H1 (cell line): ENCODE results near the gene ITGB8. TPM values are rescaled to one million over a fixed set of nuclear protein-coding genes. Genes with fewer than 3 reads are reported as not detected.

Source experiments
- CTCF ChIA-PET: fragments of 300-600 bp; sonication (Branson Sonifier 250); formaldehyde crosslinking; loops from one replicate; lab custom pipeline; 2021; ENCODE audit not compliant: partially characterized antibody; lab: Charles Lee
- POLR2A ChIA-PET: fragments of 300-600 bp; sonication (Branson Sonifier 250); formaldehyde crosslinking; loops from one replicate; lab custom pipeline; 2021; ENCODE audit warnings: inconsistent platforms; ENCODE audit not compliant: partially characterized antibody; lab: Charles Lee
- DNase-seq, 2 experiments: peaks; one replicate each; pipeline versions ENCODE4 v3.0.0 to v3.0.0-alpha.2; 2010 to 2022; ENCODE audit warnings: low spot score in 2 of 2, low read depth in 1 of 2, mixed read lengths in 1 of 2
- FAIRE-seq: peaks from 2 replicates; lab custom pipeline; 2011; peaks lifted over from hg19 to GRCh38; lab: Jason Lieb, UNC
- H2AFZ ChIP-seq: 2 replicates; pipeline ENCODE4 v1.8.1; 2012; ENCODE audit warnings: low read length, inconsistent platforms
- H2AK5ac ChIP-seq: 2 replicates; pipeline ENCODE4 v1.6.1; 2013; ENCODE audit warnings: low read depth, low read length
- H2BK120ac ChIP-seq: replicated peaks from 2 replicates; pipeline ENCODE3; 2013; ENCODE audit warnings: low read depth, low read length, inconsistent platforms
- H2BK12ac ChIP-seq: 2 replicates; pipeline ENCODE4 v1.6.1; 2013; ENCODE audit warnings: low read depth, low read length
- H2BK15ac ChIP-seq: 2 replicates; pipeline ENCODE4 v1.6.1; 2013; ENCODE audit warnings: low read length
- H2BK20ac ChIP-seq: 2 replicates; pipeline ENCODE4 v1.6.1; 2013; ENCODE audit warnings: low read length
- H2BK5ac ChIP-seq: 2 replicates; pipeline ENCODE4 v1.6.1; 2013; ENCODE audit warnings: low read depth, low read length
- H3K14ac ChIP-seq: 2 replicates; pipeline ENCODE4 v1.6.1; 2013; ENCODE audit warnings: inconsistent platforms; ENCODE audit not compliant: insufficient read length
- H3K18ac ChIP-seq: 2 replicates; pipeline ENCODE4 v1.6.1; 2013; ENCODE audit warnings: low read length; ENCODE audit errors: extremely low read depth
- H3K23ac ChIP-seq: 2 replicates; pipeline ENCODE4 v1.6.1; 2013; ENCODE audit warnings: inconsistent platforms; ENCODE audit not compliant: insufficient read length
- H3K23me2 ChIP-seq: 2 replicates; pipeline ENCODE4 v1.6.1; 2013; ENCODE audit warnings: low read depth, low read length
- H3K27ac ChIP-seq: 2 replicates; pipeline ENCODE4 v1.6.1; 2011; ENCODE audit warnings: low read depth, low read length, inconsistent platforms
- H3K27me3 ChIP-seq, 4 experiments: replicated peaks in 1 of 4; 1 replicate in 1 of 4; 2 replicates in 3 of 4; pipeline versions ENCODE4 v1.6.1 to v1.8.1; 2011 to 2013; ENCODE audit warnings: low read length in 3 of 4, mild to moderate bottlenecking in 3 of 4, inconsistent platforms in 2 of 4, mixed read lengths in 2 of 4, moderate library complexity in 1 of 4; ENCODE audit not compliant: control insufficient read depth in 3 of 4, insufficient read depth in 3 of 4; ENCODE audit errors: extremely low read depth in 1 of 4
- H3K36me3 ChIP-seq, 4 experiments: 2 replicates each; pipeline versions ENCODE4 v1.6.1 to v1.8.1; 2011 to 2013; ENCODE audit warnings: mild to moderate bottlenecking in 4 of 4, low read length in 3 of 4, moderate library complexity in 2 of 4, control low read depth in 1 of 4, inconsistent platforms in 1 of 4; ENCODE audit not compliant: insufficient read depth in 4 of 4, control insufficient read depth in 2 of 4
- H3K4ac ChIP-seq: replicated peaks from 2 replicates; pipeline ENCODE3; 2013; ENCODE audit warnings: low read length, low read depth, mixed read lengths, inconsistent platforms; ENCODE audit not compliant: insufficient read length
- H3K4me1 ChIP-seq, 4 experiments: replicated peaks in 1 of 4; 1 replicate in 1 of 4; 2 replicates in 3 of 4; pipeline versions ENCODE4 v1.6.1 to v1.8.1; 2011 to 2013; ENCODE audit warnings: low read length in 3 of 4, inconsistent platforms in 2 of 4, mixed read lengths in 1 of 4; ENCODE audit not compliant: insufficient read depth in 4 of 4, control insufficient read depth in 3 of 4
- H3K4me2 ChIP-seq, 2 experiments: 2 replicates each; pipeline versions ENCODE4 v1.6.1 to v1.8.1; 2011 to 2013; ENCODE audit warnings: low read depth in 2 of 2, low read length in 2 of 2, control low read depth in 1 of 2, inconsistent platforms in 1 of 2, mild to moderate bottlenecking in 1 of 2; ENCODE audit not compliant: insufficient read depth in 1 of 2
- H3K4me3 ChIP-seq, 4 experiments: fragments of 200-600, 300-600 bp in 1 of 4; sonication (generic), shearing (Covaris generic), sonication (Bioruptor Twin) in 1 of 4; 2 replicates each; pipeline versions ENCODE4 v1.5.1 to v1.8.1; 2011 to 2016; ENCODE audit warnings: low read length in 4 of 4, low read depth in 3 of 4, control low read depth in 2 of 4, inconsistent platforms in 2 of 4, mild to moderate bottlenecking in 2 of 4, mixed read lengths in 1 of 4, moderate library complexity in 1 of 4; ENCODE audit not compliant: insufficient read depth in 2 of 4; ENCODE audit errors: extremely low read depth in 1 of 4
- H3K56ac ChIP-seq: replicated peaks from 2 replicates; pipeline ENCODE3; 2013; ENCODE audit warnings: low read depth, mild to moderate bottlenecking, mixed read lengths, low read length, inconsistent platforms; ENCODE audit not compliant: insufficient read length
- H3K79me1 ChIP-seq: 2 replicates; pipeline ENCODE4 v1.6.1; 2013; ENCODE audit warnings: low read depth, low read length, control low read depth
- H3K79me2 ChIP-seq, 2 experiments: 2 replicates each; pipeline versions ENCODE4 v1.6.1 to v1.8.1; 2012 to 2013; ENCODE audit warnings: low read length in 2 of 2, mild to moderate bottlenecking in 2 of 2, inconsistent platforms in 1 of 2; ENCODE audit not compliant: insufficient read depth in 2 of 2, control insufficient read depth in 1 of 2
- H3K9ac ChIP-seq, 4 experiments: replicated peaks in 1 of 4; 1 replicate in 1 of 4; 2 replicates in 3 of 4; pipeline versions ENCODE4 v1.6.1 to v1.8.1; 2011 to 2013; ENCODE audit warnings: low read depth in 3 of 4, low read length in 3 of 4, control low read depth in 2 of 4, mild to moderate bottlenecking in 2 of 4, moderate library complexity in 2 of 4, inconsistent platforms in 1 of 4; ENCODE audit errors: extremely low read depth in 1 of 4
- H3K9me3 ChIP-seq, 2 experiments: 2 replicates each; pipeline versions ENCODE4 v1.6.1 to v1.8.1; 2012 to 2013; ENCODE audit warnings: mild to moderate bottlenecking in 2 of 2, moderate library complexity in 2 of 2, control low read depth in 1 of 2, inconsistent platforms in 1 of 2, low read depth in 1 of 2, low read length in 1 of 2, mixed read lengths in 1 of 2; ENCODE audit not compliant: insufficient read depth in 2 of 2
- H4K20me1 ChIP-seq, 2 experiments: replicated peaks in 1 of 2; 2 replicates each; pipeline versions ENCODE3 to v1.8.1; 2011 to 2013; ENCODE audit warnings: inconsistent platforms in 2 of 2, low read length in 2 of 2, mild to moderate bottlenecking in 1 of 2; ENCODE audit not compliant: insufficient read depth in 2 of 2, control insufficient read depth in 1 of 2
- H4K5ac ChIP-seq: 2 replicates; pipeline ENCODE4 v1.6.1; 2013; ENCODE audit warnings: low read length, low read depth, mixed read lengths, inconsistent platforms; ENCODE audit not compliant: insufficient read length
- H4K8ac ChIP-seq: 2 replicates; pipeline ENCODE4 v1.8.0; 2013; ENCODE audit warnings: mild to moderate bottlenecking, moderate library complexity, low read length, inconsistent platforms; ENCODE audit not compliant: insufficient read depth; ENCODE audit errors: extremely low read depth
- H4K91ac ChIP-seq: replicated peaks from 2 replicates; pipeline ENCODE3; 2013; ENCODE audit warnings: low read length, mixed read lengths, inconsistent platforms; ENCODE audit not compliant: insufficient read length
- BCL11A ChIP-seq, 2 experiments: IDR thresholded peaks; one replicate each; pipeline ENCODE4 v1.6.1; 2011; ENCODE audit warnings: low read depth in 2 of 2, low read length in 2 of 2, mild to moderate bottlenecking in 2 of 2
- KDM4A ChIP-seq: IDR thresholded peaks from one replicate; pipeline ENCODE4 v1.7.1; 2012; ENCODE audit warnings: low read depth, mild to moderate bottlenecking, moderate library complexity, low read length, inconsistent platforms; ENCODE audit not compliant: severe bottlenecking
- SUZ12 ChIP-seq: fragments of 200-600 bp; sonication (generic); IDR thresholded peaks from 2 replicates; pipeline ENCODE4 v1.6.1; 2012; ENCODE audit warnings: mild to moderate bottlenecking, inconsistent platforms, low read length, moderate library complexity, mixed read lengths
- WGBS, 2 experiments: shearing (Covaris generic) in 1 of 2; methylation state at CpG; one replicate each; pipeline versions ENCODE4 v1.1.6 to v1.1.7; 2013 to 2015; ENCODE audit warnings: low lambda C conversion rate in 2 of 2, mixed read lengths in 2 of 2, inconsistent platforms in 1 of 2, low coverage in 1 of 2, missing lambda C conversion rate in 1 of 2; ENCODE audit not compliant: insufficient replicate concordance in 2 of 2, insufficient coverage in 1 of 2, insufficient read length in 1 of 2; ENCODE audit errors: extremely low coverage in 1 of 2, missing lambda C conversion rate in 1 of 2; 5-methylcytosine and 5-hydroxymethylcytosine counted together
- polyA plus RNA-seq, 7 experiments: library from polyadenylated mRNA; depleted of rRNA in 3 of 7; stranded (reverse) in 5 of 7; unstranded in 2 of 7; fragments of >200 nt in 5 of 7; fragments of 200-250 nt in 2 of 7; gene quantifications; 1 replicate in 5 of 7; 2 replicates in 1 of 7; 4 replicates in 1 of 7; pipeline versions ENCODE4 v1.2.1 to v1.2.3, GENCODE V29; 2011 to 2013; ENCODE audit warnings: missing spikeins in 2 of 7, mixed read lengths in 2 of 7
- total RNA-seq: library from RNA; stranded (reverse); fragmentation: NEBNext Ultra II Directional; extraction: Animal tissue kit (Norgen Biotek cat#: 25700); gene quantifications from 2 replicates; pipeline ENCODE4 v1.2.1, GENCODE V29; 2021
- TF ChIP-seq, protein P1 (sequence below): IDR thresholded peaks from 2 replicates; pipeline ENCODE4 v1.6.1; 2011; ENCODE audit warnings: low read length, improper control_type of control experiment

The ITGB8 gene
- total and polyA plus RNA-seq, 2 of the 8 experiments (the other 6 are each of a cell fraction or from before 2014, with no cell fraction given) = 1.2 to 3.6 TPM

GRCh38 chr7:20310301-20310700 lies 20.4 kb upstream of the ITGB8 start:
- H3K79me2 ChIP-seq = no peaks in the 10 kb centered on the region
- H3K27me3 ChIP-seq = no peaks in the 10 kb centered on the region
- H3K9ac ChIP-seq = no peak overlapping the region
- H2AK5ac ChIP-seq = no peak overlapping the region
- no peak overlapping the region for H4K8ac ChIP-seq
- H3K4me1 ChIP-seq = peaks cover 4 to 10% (median 7%) of the 10 kb centered on the region in 4 experiments
- H2BK120ac ChIP-seq = no peak overlapping the region
- DNase-seq = no peak
- no peaks in the 10 kb centered on the region for H3K79me1 ChIP-seq
- no peak overlapping the region for H3K4me3 ChIP-seq
- H2BK5ac ChIP-seq = no peak overlapping the region
- no peaks in the 10 kb centered on the region for H3K36me3 ChIP-seq
- no peak for FAIRE-seq
- no peak overlapping the region for H3K18ac ChIP-seq
- CTCF ChIA-PET = interaction anchor here (0.5 to 2.7 kb wide), 12 partner anchors 8 to 562 kb away, joined by 3 to 13 read pairs (median 6); partner anchors contain the start of gene ITGB8
- no peaks in the 10 kb centered on the region for H4K20me1 ChIP-seq
- no peak overlapping the region for H3K56ac ChIP-seq
- WGBS, 2 experiments = 85% methylated on average over 3 of the region's 3 CpGs; no CpG with 5 or more reads in 1 of the 2 experiments
- H3K4ac ChIP-seq = no peak overlapping the region
- no peak overlapping the region for H3K14ac ChIP-seq
- no peak overlapping the region for H4K5ac ChIP-seq
- POLR2A ChIA-PET = interaction anchor here (2.5 kb wide), 1 partner anchor 20 kb away, joined by 10 read pairs; the partner anchor contains the start of gene ITGB8
- no peak overlapping the region for H3K23ac ChIP-seq
- no peak overlapping the region for H2BK12ac ChIP-seq
- no peak overlapping the region for H4K91ac ChIP-seq
- H2BK20ac ChIP-seq = no peak overlapping the region
- H2AFZ ChIP-seq = no peak overlapping the region
- H3K4me2 ChIP-seq = no peak overlapping the region
- no peaks in the 10 kb centered on the region for H3K9me3 ChIP-seq
- no peak overlapping the region for H3K27ac ChIP-seq
- H3K23me2 ChIP-seq = no peaks in the 10 kb centered on the region
- no peak for TF ChIP-seq KDM4A
- TF ChIP-seq, protein P1, sequence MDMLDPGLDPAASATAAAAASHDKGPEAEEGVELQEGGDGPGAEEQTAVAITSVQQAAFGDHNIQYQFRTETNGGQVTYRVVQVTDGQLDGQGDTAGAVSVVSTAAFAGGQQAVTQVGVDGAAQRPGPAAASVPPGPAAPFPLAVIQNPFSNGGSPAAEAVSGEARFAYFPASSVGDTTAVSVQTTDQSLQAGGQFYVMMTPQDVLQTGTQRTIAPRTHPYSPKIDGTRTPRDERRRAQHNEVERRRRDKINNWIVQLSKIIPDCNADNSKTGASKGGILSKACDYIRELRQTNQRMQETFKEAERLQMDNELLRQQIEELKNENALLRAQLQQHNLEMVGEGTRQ = no peak
- TF ChIP-seq SUZ12 = no peak
- no peak for TF ChIP-seq BCL11A (IDR thresholded peaks at IDR 0.05; ENCODE audit: low read depth in 2 of 2, low read length in 2 of 2)
- TF ChIP-seq, all 59 proteins: peak for 0
- no peak overlapping the region for H2BK15ac ChIP-seq
